GM18867 (cell line): ENCODE results near the gene SERPINA4.

Experiments
- ATAC-seq: cut with Tn5 transposase; IDR thresholded peaks from one replicate; pipeline ENCODE4 v1.9.1; 2021; ENCODE audit warnings: mild to moderate bottlenecking, moderate library complexity; ENCODE audit not compliant: unreplicated experiment

Gene SERPINA4

DNA sequence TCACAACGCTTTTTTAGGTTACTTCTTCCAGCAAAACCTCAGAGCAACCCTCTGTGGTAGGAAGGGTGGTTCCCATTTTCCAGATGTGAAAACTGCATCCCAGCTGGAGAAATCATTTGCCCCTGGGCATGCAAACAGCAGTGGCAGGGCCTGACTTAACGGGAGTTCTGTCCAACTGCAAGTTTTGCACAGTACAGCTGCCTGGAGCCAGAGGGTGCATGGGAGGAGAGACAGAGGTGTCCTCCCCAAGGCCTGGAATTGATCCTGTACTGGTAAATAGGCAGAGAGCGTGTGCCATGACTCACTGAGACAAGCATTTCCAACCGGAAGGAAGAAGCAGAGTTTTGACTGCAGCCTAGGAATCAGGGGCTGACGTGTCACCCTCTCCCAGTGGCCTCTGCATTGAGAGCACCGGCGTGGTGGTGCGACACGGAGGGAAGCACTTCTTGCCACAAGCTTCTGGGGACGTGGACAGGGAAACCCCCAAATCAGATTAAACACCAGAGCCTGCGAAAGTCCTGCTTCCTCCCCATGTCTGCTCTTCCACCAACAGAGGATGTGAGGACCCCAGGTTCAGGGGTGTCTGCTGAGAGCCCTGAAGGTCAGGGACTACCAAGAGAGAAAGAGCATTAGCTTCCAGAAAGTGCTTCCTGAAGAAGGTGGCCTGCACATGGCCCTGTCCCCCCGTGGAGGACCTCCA is 19.0 kb upstream of the SERPINA4 start:
- ATAC-seq = no peak

DNA sequence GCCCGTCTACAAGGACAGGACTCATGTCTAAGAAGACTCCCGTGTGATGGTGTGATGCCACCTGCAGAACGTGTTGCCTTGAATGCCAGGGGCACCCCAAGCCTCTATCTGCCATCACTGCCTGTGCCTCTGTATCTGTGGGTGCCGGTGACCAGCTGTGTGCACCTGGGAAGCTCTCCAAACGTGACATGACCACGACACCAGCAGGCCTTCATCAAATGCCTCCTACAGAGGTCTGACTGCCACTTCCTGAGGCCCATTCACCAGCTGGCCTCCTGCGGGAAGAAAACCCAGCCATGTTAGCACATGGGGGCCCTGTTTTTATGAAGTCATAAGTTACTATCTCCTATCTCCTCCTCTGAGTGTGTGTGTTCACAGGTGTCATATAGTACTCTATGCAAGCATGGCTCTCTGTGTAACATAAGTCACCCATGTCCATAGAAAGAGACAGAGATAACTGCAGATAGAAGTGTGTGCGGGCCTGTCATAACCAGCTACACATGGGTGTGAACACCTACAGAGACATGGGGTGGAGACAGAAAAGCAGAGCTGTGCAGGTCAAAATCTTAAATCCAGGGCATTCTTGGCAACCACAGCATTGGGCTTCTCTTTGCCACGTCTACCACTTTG is 18.3 kb upstream of the SERPINA4 start:
- ATAC-seq = no peak

DNA sequence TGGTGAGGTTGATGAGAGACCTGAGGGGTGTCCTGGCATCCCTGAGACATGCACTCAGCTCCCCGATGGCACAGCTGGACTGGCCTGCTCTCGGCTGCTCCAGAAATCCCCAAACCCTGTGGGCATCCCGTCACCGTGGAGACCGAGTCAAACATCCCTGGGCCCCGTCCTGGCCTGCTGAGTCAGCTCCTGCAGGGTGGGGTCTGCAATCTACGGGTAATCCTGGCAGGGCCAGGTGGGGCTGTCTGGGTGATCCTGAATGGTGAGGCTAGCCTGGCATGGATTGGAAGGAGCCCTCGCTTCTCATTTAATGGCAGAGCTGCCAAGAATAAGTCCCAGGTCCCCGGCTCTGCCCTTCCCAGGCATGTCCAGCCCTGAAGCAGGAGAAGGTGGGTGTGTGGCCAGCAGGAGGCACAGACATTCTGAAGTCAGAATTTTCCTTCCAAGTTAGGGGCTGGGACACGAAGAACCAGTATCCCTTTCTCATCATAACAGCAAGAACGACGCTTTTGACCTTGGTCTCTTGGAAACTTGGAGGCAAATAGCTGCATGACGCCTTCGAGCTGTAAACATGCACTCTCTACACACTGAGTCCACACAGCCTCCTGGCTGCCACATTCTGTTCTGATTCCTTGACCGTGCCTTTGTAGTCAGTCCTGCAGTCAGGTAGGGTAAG is 17.7 kb upstream of the SERPINA4 start:
- ATAC-seq = no peak

DNA sequence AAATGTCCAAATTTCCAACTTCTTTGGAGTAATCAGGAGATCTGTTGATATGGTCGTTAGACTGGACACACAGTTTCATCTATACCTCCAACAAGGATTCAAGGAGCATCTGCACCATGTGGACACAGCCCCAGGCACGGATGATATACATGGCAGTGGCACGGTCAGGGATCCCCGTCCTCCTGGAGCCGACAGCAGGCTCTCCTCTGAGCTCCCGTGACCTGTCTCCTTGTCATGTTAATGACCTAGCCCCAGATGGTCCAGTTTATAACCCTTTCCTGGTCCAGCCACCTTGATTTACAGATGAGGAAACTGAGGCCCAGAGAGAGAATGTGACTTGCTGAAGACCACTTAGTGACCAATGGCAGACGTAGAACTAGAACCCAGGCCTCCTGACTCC is 16.5 kb upstream of the SERPINA4 start:
- no peak for ATAC-seq

DNA sequence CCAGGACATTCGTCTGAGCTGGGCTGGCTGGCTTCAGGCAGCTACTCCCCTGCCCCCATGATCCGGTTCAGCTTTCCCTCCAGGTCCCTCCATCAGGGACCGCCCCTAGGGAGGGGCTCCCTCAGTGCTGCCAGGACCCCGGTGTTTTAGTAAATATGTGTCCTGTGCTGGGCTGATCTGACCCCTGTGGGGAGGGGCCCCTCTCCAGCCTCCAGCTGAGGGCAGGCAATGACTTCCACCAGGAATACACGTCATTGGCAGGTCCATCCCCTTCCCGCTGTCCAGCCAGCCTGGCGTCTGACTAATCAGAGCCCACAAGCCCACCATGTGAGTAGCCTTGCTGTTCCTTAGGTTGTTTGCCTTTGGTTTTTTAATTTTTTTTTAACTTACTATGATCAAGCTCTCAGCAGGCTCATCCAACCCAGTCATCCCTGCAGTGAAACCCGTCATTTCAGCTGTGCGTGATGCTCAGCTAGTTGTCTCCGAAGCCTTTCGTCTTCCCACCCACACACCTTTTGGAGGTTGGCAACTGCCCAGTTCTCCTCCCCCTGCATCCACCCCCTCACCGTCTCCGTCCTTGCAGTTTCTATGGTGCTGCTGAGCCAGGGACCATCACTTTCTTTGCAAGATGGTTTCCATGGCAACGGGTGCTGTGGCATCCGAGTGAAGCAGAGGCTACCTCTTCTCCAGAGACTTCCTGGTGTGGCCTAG is 16.0 kb upstream of the SERPINA4 start:
- no peak for ATAC-seq

DNA sequence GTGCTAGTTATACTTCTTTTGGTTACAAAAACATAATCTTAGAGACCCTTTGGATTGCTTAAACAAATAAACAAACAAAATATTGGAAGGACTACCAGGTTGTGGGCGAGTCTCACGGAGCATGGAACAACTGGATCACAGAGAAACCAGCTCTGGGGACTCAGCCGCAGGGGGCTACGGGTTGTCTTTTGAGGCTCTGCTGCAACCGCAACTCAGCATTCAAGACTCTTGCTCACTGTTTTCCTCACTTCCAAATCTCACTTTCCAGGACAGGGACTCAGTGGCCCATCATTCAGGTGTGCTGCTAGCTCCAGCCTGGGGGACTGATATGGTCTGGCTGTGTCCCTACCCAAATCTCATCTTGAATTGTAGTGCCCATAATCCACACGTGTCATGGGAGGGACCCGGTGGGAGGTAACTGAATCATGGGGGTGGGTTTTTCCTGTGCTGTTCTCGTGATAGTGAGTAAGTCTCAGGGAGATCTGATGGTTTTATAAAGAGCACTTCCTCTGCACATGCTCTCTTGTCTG is 14.0 kb upstream of the SERPINA4 start:
- no peak for ATAC-seq

DNA sequence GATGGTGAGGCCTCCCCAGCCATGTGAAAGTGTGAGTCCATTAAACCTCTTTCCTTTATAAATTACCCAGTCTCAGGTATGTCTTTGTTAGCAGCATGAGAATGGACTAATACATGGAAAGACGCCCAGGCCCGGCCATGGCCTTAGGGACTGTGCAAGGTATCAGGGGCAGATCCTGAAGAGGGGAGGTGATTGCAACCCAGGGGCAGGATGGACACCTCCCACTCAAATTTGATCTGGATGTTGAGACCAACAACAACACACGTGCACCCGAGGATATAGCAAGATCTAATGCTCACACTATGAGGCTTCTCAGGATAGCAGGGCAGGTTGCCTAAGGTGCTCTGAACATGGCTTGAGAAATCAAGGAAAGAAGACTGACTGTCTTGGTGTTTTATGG is 13.5 kb upstream of the SERPINA4 start:
- ATAC-seq = no peak

DNA sequence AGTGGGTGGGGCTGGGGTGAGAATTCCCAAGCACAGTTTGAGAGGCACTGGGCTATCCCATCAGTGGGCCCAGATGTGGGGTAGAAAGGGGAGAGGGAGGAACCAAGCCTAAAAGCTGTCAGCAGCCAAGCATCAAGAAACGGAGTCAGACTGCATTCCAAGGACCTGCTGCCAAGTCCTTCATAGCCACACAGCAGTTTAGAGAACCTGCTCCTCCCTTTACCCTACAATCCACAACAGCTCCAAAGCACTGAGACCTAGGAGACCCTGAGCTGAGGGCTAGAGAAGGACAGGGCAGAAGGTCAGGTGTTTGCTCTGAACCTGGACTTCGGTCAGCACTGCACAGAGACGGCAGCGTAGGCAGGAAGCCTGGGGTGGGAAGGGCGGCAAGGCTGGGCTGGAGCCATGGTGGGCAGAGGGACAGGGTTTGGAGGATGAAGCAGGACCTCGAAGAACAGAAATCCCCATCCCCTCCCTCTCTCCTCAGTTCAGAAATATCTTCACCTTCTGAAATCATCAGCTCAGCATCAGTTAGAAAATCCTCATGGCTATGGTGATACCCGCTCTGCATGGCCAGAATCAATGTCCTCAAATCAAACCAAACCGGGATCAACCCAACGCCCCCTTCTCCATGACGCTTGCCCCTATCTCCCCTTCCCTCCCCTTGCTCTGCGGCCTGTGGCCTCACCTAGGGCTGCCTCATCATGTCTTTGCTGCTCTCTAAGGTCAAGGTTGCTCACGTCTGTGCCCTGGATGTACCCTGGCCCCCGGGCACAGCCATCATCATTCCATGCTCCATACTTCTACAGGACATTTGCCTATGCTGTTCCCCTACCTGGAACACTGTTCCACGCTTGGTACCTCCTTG is 12.9 kb upstream of the SERPINA4 start:
- no peak for ATAC-seq

DNA sequence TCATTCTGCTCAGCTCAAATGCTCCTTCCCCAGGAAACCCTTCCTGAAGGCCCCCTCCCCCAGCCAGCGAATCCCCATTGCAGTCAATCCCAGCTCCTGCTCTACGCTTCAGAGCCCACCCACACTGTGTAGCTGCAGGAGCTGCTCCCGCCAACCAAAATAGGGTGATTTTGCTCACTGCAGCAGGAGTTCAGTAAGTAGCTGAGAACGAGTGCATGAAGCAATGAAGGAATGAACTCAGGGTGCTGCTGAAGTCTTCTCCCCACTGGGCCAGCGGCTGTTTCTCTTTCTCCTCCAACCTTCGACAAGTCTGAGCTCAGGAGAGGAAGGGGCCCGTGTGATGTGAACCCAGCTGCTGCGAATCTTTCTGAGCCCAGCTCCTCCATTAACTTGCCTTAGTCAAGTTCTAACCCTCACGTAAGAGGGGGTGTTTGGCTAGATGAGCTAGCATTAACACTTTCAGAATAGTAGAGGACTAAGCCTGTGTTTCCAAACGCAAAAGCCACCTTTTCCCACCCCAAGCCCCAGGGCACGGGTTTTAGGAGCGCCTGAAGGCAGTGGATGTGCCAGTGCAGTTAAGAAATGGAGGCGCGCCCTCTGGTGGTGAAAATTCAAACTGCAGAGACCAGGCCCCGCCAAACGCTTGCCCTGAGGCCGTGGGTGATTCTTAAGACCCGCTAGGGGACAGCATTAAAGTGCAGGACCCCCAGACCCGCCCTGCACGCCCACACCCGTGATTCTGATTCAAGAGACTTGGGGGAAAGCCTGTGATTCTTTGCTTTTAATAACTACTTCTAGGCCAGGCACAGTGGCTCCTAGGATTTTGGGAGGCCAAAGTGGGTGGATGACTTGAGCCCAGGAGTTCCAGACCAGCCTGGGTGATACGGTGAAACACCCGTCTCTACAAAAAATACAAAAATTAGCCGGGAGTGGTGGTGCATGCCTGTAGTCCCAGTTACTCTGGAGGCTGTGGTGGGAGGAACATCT is 11.9 kb upstream of the SERPINA4 start:
- ATAC-seq = no peak

DNA sequence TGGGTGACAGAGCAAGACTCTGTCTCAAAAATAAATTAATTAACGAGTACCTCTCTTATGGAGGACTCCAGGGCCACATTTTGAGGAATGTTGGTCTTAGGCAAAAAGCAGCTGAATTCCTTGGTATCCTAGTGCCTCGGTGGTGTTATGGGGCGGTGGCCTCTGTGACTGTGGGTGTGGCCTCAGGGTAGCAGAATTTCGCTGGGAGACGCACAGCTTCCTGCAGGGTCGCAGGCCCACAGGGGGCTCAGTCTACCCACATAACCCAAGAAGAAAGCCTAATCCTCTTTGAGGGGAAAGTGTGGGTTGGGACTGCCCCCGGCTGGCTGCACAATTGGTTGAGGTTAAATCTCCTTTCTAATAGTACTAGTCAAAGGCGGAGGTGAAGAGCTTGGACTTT is 11.2 kb upstream of the SERPINA4 start:
- ATAC-seq = no peak

DNA sequence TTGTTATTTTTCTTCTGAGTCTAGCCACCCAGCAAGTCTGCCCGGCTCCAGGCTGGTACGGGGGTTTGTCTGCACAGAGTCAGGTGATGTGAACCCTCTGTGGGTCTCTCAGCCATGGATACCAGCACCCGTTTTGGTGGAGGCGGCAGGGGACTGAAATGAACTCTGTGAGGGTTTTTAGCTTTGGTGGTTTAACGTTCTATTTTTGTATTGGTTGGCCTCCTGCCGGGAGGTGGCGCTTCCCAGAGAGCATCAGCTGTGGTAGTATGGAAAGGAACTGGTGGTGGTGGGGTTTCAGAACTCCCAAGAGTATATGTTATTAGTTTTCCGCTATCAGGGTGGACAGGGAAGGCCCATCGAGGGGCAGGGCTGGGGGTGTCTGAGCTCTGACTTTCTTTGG is 5.3 kb upstream of the SERPINA4 start:
- ATAC-seq = no peak

DNA sequence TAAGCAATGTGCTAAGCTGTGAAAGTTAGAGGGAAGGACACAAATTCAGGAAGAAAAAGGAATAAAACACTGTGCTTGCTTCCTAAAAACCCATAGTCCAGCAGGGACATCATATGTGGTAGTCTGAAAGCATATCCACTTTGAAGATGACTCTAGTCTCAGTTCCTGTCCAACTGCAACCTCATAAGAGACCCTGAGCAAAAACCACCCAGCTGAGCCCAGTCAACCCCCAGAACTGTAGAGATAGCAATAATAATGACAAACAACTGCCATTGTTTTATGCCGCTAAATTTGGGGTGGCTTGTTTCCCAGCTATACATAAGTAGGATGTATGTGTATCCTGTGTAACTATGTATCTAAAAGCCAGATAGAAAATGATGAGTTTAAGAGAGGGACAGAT is 3.9 kb upstream of the SERPINA4 start:
- ATAC-seq = no peak

DNA sequence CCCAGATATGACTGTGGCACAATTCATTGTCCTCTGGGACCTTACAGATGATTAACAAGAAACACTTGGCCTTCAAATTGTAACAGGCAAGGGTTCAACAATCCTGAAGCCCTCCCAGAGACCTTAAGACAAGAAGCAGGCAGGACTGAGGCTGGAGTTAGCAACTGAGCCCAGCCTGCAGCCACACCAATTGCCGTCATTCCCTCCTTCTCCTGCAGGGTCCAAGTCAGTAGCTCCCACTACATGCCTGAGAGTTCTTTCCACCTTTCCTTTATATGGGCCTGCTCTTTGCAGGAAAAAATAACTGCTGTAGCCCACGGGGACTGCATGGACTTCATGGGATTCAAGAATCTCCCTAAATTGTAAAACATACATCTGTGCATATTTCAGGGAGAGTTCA is 2.4 kb upstream of the SERPINA4 start:
- ATAC-seq = no peak

DNA sequence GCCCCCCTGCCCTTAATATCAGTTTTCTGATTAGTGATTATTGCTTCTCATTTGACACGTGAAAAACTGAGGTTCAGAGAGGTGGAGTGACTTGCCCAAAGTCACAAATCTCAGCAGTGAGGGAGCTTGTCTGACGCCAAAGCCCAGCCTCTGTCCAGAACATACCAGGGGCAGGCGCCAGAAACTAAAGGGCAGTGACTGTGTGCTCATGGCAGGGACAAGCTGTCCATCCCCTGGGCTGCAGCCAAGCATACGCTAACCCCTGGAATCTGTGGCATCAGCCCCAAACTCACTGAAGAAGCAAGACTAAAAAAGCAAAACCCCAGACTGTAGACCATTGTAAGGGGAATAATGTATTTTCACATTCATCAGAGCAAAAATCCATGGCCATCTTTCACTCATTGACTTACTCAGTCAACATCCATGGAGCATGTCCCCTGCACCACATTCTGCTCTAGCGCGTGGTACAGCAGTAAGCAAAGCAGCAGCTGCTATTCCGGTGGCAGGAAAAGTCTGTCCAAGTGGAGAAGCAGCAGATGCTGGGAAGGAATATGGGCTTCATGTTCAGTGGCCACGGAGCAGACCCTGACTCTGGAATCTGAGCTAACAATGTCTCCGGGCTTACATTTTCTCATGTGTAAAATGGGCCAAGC is 1.5 kb upstream of the SERPINA4 start:
- no peak for ATAC-seq

DNA sequence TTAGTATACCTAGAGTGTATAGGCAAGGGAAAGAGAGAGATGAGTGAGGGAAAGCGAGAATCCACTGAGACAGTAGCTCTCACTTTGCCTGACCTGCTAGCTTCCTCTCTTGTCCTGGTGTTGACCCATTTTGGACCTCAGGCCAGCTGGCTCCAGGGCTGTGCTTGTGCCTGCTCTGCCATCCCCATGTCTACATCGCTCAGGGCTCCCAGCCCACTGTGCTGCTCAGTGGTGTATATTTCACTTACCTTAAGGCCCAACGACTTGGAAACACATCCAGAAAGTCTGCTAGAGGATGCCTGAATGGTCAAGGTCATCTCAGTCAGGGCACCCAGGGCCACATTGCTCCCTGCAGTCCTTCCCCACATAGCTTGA is 964 bp upstream of the SERPINA4 start:
- no peak for ATAC-seq

DNA sequence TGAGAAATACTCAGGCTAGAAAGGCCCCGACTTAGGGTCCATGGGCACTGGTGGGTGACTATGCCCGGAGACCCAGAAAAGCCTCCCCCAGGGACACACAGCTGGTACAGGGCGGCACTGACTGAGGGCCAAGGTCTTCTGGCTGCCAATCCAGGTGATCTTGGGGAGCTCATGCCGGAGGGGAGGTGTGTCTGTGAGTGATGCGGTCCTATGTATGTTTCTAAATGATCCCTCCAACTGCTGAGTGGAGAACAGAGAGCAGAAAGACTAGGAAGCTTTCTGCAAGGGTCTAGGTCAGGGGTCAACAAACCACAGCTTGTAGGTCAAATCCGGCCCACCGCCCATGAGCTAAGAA is 391 bp downstream of the SERPINA4 start:
- no peak for ATAC-seq

DNA sequence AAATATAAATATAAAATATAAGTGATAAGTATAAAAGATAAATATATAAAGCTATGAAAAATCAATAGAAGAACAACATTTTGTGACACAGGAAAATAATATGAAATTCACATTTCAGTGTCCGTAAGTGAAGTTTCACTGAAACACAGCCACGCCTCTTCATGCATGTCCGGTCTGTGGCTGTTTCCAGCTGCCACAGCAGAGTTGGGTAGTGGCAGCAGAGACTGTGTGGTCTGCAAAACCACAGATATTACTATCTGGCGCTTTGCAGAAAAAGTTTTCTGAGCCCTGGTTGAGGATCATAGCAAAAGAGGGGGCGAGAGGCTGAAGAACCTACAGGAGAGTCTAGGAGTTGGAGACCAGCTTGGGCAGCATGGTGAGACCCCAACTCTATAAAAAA is 780 bp downstream of the SERPINA4 start:
- ATAC-seq = no peak

DNA sequence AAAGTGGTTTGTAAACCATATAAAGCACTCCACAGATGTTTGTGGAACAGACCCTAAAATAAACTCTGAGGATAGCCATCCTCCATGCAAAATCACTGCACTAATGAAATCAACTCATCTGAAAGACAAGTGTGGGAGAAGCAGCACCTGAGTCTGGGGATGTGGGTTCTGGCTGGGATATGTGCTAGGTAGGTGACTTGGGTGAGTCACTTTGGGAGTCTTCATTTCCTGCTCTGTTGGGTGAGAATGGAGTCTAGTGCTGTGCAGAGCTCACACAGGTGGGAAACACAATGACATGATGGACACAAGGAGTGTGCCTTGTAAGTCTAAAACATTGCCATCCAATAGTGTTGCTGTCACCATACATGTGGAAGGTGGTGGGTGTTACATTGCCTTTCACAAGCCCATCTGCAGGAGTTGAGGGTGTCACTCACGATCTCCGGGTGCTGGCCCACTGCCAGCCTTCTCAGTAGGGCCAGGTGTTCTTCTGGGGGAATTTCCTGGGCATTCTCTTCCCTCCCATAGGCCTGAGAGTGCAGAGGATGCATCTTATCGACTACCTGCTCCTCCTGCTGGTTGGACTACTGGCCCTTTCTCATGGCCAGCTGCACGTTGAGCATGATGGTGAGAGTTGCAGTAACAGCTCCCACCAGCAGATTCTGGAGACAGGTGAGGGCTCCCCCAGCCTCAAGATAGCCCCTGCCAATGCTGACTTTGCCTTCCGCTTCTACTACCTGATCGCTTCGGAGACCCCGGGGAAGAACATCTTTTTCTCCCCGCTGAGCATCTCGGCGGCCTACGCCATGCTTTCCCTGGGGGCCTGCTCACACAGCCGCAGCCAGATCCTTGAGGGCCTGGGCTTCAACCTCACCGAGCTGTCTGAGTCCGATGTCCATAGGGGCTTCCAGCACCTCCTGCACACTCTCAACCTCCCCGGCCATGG is 2.0 kb downstream of the SERPINA4 start:
- no peak for ATAC-seq
